ENCODE data around the gene RNF141.

- TF ChIP-seq, protein P1, sequence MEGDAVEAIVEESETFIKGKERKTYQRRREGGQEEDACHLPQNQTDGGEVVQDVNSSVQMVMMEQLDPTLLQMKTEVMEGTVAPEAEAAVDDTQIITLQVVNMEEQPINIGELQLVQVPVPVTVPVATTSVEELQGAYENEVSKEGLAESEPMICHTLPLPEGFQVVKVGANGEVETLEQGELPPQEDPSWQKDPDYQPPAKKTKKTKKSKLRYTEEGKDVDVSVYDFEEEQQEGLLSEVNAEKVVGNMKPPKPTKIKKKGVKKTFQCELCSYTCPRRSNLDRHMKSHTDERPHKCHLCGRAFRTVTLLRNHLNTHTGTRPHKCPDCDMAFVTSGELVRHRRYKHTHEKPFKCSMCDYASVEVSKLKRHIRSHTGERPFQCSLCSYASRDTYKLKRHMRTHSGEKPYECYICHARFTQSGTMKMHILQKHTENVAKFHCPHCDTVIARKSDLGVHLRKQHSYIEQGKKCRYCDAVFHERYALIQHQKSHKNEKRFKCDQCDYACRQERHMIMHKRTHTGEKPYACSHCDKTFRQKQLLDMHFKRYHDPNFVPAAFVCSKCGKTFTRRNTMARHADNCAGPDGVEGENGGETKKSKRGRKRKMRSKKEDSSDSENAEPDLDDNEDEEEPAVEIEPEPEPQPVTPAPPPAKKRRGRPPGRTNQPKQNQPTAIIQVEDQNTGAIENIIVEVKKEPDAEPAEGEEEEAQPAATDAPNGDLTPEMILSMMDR (IDR thresholded peaks at IDR 0.05; ENCODE audit: borderline replicate concordance, extremely low read depth, low read length, poor library complexity, severe bottlenecking): no peak
- no peak for TF ChIP-seq EZH2 (IDR thresholded peaks at IDR 0.05; ENCODE audit: borderline replicate concordance, low read depth, low read length, severe bottlenecking)
These were observed 32.6 kb upstream of the RNF141 start for GRCh38 chr11:10573556-10573955.
